ENCODE measurements around the gene SLC26A1.

DNA sequence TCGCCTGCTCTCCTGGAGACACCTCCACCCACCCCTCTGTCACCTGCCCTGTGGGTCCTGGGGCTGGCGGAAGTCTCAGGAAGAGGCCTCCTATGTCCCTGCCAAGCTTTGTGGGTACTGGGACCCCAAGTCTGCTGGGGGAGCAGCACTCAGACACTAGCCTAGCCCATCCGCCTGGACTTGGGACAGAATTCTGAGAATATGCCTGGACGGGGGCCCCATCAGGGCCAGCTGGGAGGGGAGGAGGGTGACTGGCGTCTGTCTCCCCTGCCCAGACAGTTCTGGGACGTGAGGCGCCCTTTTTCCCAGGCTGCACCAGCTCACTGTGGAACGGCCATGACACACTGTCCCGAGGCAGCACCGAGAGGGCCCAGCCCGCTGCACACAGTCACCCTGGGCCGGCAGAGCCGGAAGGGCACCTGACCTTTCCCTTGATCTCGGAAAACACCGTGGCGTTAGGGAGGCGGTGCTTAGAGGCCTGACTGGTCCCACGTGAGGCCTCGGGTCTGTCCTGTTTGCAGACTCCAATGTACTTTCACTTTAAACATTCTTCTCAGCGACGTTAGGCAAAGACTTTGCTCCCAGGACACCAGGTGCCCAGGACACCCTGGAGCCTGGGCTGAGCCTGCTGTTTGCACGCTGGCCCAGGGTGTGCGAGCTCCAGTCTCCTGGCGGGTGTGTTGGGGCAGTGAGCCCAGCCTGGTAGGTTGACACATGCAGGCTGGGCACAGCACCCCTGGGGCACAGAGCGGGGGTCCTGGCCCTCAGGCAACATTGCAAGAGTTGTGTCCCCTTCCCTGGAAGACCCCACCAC is 700 bp downstream of the SLC26A1 start:
- TF ChIP-seq, protein P1, sequence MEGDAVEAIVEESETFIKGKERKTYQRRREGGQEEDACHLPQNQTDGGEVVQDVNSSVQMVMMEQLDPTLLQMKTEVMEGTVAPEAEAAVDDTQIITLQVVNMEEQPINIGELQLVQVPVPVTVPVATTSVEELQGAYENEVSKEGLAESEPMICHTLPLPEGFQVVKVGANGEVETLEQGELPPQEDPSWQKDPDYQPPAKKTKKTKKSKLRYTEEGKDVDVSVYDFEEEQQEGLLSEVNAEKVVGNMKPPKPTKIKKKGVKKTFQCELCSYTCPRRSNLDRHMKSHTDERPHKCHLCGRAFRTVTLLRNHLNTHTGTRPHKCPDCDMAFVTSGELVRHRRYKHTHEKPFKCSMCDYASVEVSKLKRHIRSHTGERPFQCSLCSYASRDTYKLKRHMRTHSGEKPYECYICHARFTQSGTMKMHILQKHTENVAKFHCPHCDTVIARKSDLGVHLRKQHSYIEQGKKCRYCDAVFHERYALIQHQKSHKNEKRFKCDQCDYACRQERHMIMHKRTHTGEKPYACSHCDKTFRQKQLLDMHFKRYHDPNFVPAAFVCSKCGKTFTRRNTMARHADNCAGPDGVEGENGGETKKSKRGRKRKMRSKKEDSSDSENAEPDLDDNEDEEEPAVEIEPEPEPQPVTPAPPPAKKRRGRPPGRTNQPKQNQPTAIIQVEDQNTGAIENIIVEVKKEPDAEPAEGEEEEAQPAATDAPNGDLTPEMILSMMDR (IDR thresholded peaks at IDR 0.05; ENCODE audit: low read length) = no peak
- TF ChIP-seq EZH2 (IDR thresholded peaks at IDR 0.05; ENCODE audit: borderline replicate concordance, low read length) = no peak
